Transverse colon (tissue), 4 donors: Measurements from ENCODE around the gene ZNF559. TPM values are rescaled to one million over a fixed set of nuclear protein-coding genes. Genes with fewer than 3 reads are reported as not detected.
"Not testable (repeated sequence)": the region's sequence is repeated elsewhere in the genome, so short reads cannot be mapped to it uniquely, and the experiment has no call there.

Experiments used
- DNase-seq: peaks from one replicate; pipeline ENCODE4 v3.0.0-alpha.2; 2019
- H3K27ac ChIP-seq, 4 donors: fragments of 200-600 bp; sonication (generic); 2 replicates each; pipeline ENCODE4 v1.5.1; 2016 to 2018; ENCODE audit warnings: inconsistent platforms in 4 of 4
- H3K27me3 ChIP-seq: fragments of 200-600 bp; sonication (generic); 2 replicates; pipeline ENCODE4 v1.5.1; 2017; ENCODE audit warnings: inconsistent platforms
- H3K36me3 ChIP-seq, 4 donors: fragments of 200-600 bp; sonication (generic); 2 replicates each; pipeline ENCODE4 v1.5.1; 2017 to 2019; ENCODE audit warnings: inconsistent platforms in 4 of 4
- H3K4me1 ChIP-seq, 4 donors: fragments of 200-600 bp; sonication (generic); 2 replicates each; pipeline ENCODE4 v1.5.1; 2017 to 2020; ENCODE audit warnings: inconsistent platforms in 4 of 4
- H3K4me3 ChIP-seq, 4 donors: fragments of 200-600 bp; sonication (generic); 1 replicate in 1 of 4; 2 replicates in 3 of 4; pipeline versions ENCODE4 v1.5.1 to v1.6.1; 2017 to 2019; ENCODE audit warnings: inconsistent platforms in 4 of 4
- H3K9me3 ChIP-seq, 2 donors: fragments of 200-600 bp; sonication (generic); 2 replicates each; pipeline ENCODE4 v1.5.1; 2017 to 2019; ENCODE audit warnings: inconsistent platforms in 2 of 2
- EP300 ChIP-seq: sonication (generic); formaldehyde crosslinking; IDR thresholded peaks from one replicate; pipeline ENCODE4 v1.6.1; 2017; ENCODE audit warnings: antibody characterized with exemption, low read depth
- POLR2A ChIP-seq: fragments of 450-650 bp; IDR thresholded peaks from one replicate; pipeline ENCODE4 v1.6.1; 2016; ENCODE audit warnings: antibody characterized with exemption, mild to moderate bottlenecking, moderate library complexity
- POLR2AphosphoS5 ChIP-seq, 3 donors: sonication (generic); formaldehyde crosslinking; IDR thresholded peaks; one replicate each; pipeline ENCODE4 v1.6.1; 2016; ENCODE audit warnings: antibody characterized with exemption in 3 of 3
- WGBS, 2 donors: methylation state at CpG; one replicate each; pipeline ENCODE4 v1.1.5; 2018; ENCODE audit warnings: low coverage in 1 of 2; 5-methylcytosine and 5-hydroxymethylcytosine counted together
- in situ Hi-C, 4 donors: fragments of 200-750 bp; cut with MboI; loops; one replicate each; pipeline versions ENCODE4 v1.15.0 to v1.15.1; 2017; ENCODE audit warnings: low sequenced_read_pairs in 3 of 4, low pct_ligation_motif_present in 1 of 4, low pct_unique_long_range_greater_than_20kb in 1 of 4
- intact Hi-C: fragments of 100-400 bp; cut with DNase I; formaldehyde crosslinking; loops from one replicate; pipeline ENCODE4 v1.15.1; 2023; ENCODE audit warnings: low total_unique reads
- total RNA-seq, 4 donors: library from RNA; depleted of rRNA; stranded (reverse); fragments of >200 nt; gene quantifications; one replicate each; pipeline ENCODE4 v1.1.0, GENCODE V29; 2016
- TF ChIP-seq, protein P1 (sequence below), 5 experiments: fragments of 200-600 bp in 3 of 5; fragments of 450-650 bp in 2 of 5; sonication (generic) in 3 of 5; IDR thresholded peaks; 1 replicate in 2 of 5; 2 replicates in 3 of 5; pipeline ENCODE4 v1.5.1; 2016 to 2017; ENCODE audit warnings: antibody characterized with exemption in 5 of 5, inconsistent platforms in 3 of 5, mild to moderate bottlenecking in 2 of 5, moderate library complexity in 1 of 5

Gene ZNF559
- total RNA-seq: 100 to 1,000 TPM in 1 of 4 donors, 10 to 100 TPM in 2, 1 to 10 TPM in 1; 4.4 to 106 (median 12.9) TPM

DNA sequence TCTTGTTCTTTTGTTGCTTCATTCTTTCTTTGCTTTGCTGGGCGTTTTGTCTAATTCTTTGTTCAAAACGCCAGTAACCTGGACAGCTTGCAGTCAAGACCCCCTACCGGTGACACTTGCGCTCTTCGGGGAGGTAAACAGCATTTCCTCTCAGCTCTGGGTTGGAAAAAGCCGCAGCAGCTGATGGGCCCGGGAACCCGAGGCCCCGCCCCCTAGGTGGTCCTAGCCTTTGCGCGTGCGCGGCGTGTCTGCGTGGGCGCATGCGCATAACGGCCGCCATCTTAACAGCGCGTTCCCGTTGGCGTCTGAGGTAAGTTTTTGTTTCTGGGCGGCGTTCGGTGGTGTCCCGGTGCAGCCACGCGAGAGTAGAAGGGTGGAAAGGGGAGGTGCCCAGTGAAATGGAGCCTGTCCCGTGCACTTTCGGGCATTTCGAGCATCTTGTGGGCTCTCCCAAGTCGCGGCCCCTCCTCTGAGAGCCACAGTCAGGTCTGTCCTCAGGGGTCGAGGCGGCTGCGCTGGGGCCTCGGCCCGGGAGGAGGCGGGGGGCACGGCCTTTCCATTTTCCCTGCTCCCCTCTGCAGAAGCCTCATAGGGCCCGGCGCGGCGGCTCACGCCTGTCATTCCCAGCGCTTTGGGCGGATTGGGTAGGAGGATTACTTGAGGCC is at the start of gene ZNF559:
TSS of gene ZNF559 (plus strand) at position 261 of the 665 bp plus-strand sequence. CDS start 14,371 bp downstream, outside the sequence.
- Histone ChIP-seq H3K4me3 (peak within 1 kb of the TSS; percentile 42 to 99 (median 59)), H3K36me3 (peaks cover 0 to 30% (median 6%) of the 10 kb centered on the region in 4 donors), H3K27me3 (no peaks in the 10 kb centered on the region), H3K9me3 (peaks cover 32 to 33% of the 10 kb centered on the region in 2 donors), H3K4me1 (peaks cover 0 to 11% (median 4%) of the 10 kb centered on the region in 4 donors), H3K27ac (peak within 1 kb of the TSS; percentile 91 to 94 (median 92))
- peak; percentile 94 for DNase-seq
- in situ Hi-C loops: loop anchor here in 3 of 4 donors (25.0 kb wide), 1 partner anchor 463 kb away; no protein-coding TSS in a partner anchor
- TF ChIP-seq POLR2AphosphoS5 (IDR thresholded peaks at IDR 0.05) (peak in 2 of 3 donors; percentile 23 to 42), EP300 (no peak), POLR2A (peak; percentile 26)
- TF ChIP-seq, protein P1, sequence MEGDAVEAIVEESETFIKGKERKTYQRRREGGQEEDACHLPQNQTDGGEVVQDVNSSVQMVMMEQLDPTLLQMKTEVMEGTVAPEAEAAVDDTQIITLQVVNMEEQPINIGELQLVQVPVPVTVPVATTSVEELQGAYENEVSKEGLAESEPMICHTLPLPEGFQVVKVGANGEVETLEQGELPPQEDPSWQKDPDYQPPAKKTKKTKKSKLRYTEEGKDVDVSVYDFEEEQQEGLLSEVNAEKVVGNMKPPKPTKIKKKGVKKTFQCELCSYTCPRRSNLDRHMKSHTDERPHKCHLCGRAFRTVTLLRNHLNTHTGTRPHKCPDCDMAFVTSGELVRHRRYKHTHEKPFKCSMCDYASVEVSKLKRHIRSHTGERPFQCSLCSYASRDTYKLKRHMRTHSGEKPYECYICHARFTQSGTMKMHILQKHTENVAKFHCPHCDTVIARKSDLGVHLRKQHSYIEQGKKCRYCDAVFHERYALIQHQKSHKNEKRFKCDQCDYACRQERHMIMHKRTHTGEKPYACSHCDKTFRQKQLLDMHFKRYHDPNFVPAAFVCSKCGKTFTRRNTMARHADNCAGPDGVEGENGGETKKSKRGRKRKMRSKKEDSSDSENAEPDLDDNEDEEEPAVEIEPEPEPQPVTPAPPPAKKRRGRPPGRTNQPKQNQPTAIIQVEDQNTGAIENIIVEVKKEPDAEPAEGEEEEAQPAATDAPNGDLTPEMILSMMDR (IDR thresholded peaks at IDR 0.05): peak; percentile 10 to 51 (median 26)
- 1% methylated on average over 46 of the region's 48 CpGs; no CpG with 5 or more reads in 1 of the 2 donors for WGBS, 2 donors
- intact Hi-C loops: no loop called here

DNA sequence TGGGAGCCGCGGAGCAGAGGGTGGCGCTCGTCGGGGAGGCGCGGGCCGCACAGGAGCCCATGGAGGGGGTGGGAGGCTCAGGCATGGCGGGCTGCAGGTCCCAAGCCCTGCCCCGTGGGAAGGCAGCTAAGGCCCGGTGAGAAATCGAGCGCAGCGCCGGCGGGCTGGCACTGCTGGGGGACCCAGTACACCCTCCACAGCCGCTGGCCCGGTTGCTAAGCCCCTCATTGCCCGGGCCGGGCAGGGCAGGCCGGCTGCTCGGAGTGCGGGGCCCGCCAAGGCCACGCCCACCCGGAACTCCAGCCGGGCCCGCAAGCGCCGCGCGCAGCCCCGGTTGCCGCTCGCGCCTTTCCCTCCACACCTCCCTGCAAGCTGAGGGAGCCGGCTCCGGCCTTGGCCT is 40.5 kb upstream of the ZNF559 start:
- intact Hi-C loops, H3K4me3 ChIP-seq, H3K36me3 ChIP-seq, H3K27me3 ChIP-seq, DNase-seq, H3K27ac ChIP-seq, in situ Hi-C loops, H3K4me1 ChIP-seq: not testable (repeated sequence)
- 45% methylated on average over 21 of the region's 38 CpGs; no CpG with 5 or more reads in 1 of the 2 donors for WGBS, 2 donors
- H3K9me3 ChIP-seq: peaks cover 25 to 33% of the 10 kb centered on the region in 2 donors

DNA sequence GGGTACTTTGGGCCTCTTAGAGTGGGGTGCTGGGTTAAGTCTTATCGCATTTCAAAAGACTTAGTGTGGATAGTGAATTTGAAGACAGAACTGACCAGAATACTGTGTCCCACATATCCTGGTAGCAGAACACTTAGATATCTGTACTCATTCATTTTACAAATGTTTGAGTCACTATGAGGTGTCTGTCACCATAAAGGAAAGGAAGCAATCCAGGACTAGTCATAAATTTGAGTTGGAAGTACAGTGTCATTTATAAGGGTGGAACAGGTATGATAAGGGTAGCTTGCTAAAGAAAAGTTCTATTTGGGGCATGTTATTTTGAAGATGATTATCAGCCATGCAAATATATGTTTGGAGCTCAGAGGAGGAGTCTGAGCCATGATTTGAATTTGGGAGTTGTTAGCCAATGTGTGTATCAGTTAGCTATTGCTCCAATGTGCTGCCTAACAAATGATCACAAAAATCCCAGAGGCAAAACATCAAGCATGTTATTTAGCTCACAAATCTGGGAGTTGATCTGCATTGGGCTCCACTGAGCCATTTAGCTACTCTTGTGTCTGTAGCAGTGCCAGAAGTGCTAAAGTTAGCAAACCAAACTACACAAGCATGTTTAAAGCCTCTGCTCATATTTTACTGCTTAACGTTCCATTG is 34.6 kb upstream of the ZNF559 start:
- 97 to 100% methylated on average over 2 of the region's 2 CpGs for WGBS, 2 donors
- Histone ChIP-seq H3K36me3 (peaks cover 0 to 22% (median 8%) of the 10 kb centered on the region in 4 donors), H3K9me3 (peaks cover 68 to 91% of the 10 kb centered on the region in 2 donors)

DNA sequence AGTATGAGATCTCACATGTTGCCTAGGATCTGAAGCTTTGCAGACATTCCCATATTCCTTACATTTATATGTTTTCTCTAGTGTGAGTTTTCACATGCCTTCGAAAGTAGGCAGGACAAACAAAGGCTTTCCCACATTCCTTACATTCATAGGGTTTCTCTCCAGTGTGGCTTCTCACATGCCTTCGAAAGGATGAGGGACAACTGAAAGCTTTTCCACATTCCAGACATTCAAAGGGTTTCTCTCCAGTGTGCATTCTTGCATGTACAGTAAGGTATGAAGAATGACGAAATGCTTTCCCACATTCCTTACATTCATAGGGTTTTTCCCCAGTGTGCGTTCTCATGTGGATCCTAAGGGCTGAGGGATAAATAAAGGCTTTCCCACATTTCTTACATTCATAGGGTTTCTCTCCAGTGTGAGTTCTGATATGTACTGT is 28.5 kb upstream of the ZNF559 start:
- H3K4me3 ChIP-seq: no peak overlapping the region
- intact Hi-C loops (no loop called here), in situ Hi-C loops (no loop called here)
- H3K27ac ChIP-seq: no peak overlapping the region
- no peaks in the 10 kb centered on the region for H3K27me3 ChIP-seq
- no peak for DNase-seq
- peaks cover 0 to 76% (median 41%) of the 10 kb centered on the region in 4 donors for H3K36me3 ChIP-seq
- no peaks in the 10 kb centered on the region for H3K4me1 ChIP-seq
- H3K9me3 ChIP-seq: peaks cover 89 to 100% of the 10 kb centered on the region in 2 donors
- 94 to 97% methylated on average over 3 to 4 of the region's 4 CpGs for WGBS, 2 donors
- TF ChIP-seq EP300 (no peak), POLR2A (no peak)

More for the DNA sequence above, 34.6 kb upstream of the ZNF559 start:
- Histone ChIP-seq H3K27ac (no peak overlapping the region), H3K4me3 (no peak overlapping the region), H3K27me3 (no peaks in the 10 kb centered on the region), H3K4me1 (no peaks in the 10 kb centered on the region)
- in situ Hi-C loops (no loop called here), intact Hi-C loops (no loop called here)
- TF ChIP-seq POLR2AphosphoS5 (IDR thresholded peaks at IDR 0.05) (no peak), EP300 (no peak), POLR2A (no peak)
- TF ChIP-seq, protein P1 (IDR thresholded peaks at IDR 0.05): no peak
- no peak for DNase-seq

DNA sequence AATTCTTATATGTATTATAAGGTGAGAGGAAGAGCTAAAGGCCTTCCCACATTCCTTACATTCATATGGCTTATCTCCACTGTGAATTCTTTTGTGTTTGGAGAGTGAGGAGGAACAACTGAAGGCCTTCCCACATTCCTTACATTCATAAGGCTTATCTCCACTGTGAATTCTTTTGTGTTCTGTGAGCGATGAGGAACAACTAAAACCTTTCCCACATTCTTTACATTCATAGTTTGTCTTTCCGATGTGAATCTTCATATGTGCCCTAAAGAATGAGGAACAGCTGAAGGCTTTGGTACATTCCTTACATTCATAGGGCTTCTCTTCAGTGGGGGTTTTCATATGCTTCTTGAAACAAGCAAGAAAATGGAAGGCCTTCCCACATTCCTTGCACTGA is 27.6 kb upstream of the ZNF559 start:
- 98 to 100% methylated on average over 2 of the region's 2 CpGs for WGBS, 2 donors
- Histone ChIP-seq H3K27me3 (no peaks in the 10 kb centered on the region), H3K27ac (no peak overlapping the region), H3K4me3 (no peak overlapping the region), H3K9me3 (peaks cover 89 to 100% of the 10 kb centered on the region in 2 donors), H3K4me1 (no peaks in the 10 kb centered on the region), H3K36me3 (peaks cover 5 to 85% (median 47%) of the 10 kb centered on the region in 4 donors)
- intact Hi-C loops: no loop called here
- in situ Hi-C loops: no loop called here
- no peak for DNase-seq
- TF ChIP-seq POLR2A (no peak), EP300 (no peak), POLR2AphosphoS5 (IDR thresholded peaks at IDR 0.05) (no peak)
- TF ChIP-seq, protein P1 (IDR thresholded peaks at IDR 0.05): no peak
